ENCODE measurements around the gene SUN2. TPM values are rescaled to one million over a fixed set of nuclear protein-coding genes. Genes with fewer than 3 reads are reported as not detected.

The SUN2 gene
- total and polyA plus RNA-seq, 2 of the 4 experiments (the other 2 are of a cell fraction), result 27.8 to 50.0 TPM

GRCh38 chr22:38733724-38734381 lies 21.9 kb downstream of the SUN2 start (continued):
- no peak for TF ChIP-seq RFX5 (IDR thresholded peaks at IDR 0.05; ENCODE audit: low read depth, low read length)

GRCh38 chr22:38733329-38733723 lies 22.5 kb downstream of the SUN2 start:
- Histone ChIP-seq H2BK20ac (ENCODE audit: low read depth, low read length) (no peak overlapping the region), H4K20me1 (ENCODE audit: insufficient read depth, low read length) (peaks cover 18% of the 10 kb centered on the region), H4K91ac (ENCODE audit: insufficient read depth, low read depth, low read length) (no peak overlapping the region), H3K9me1 (ENCODE audit: insufficient read depth, low read length) (no peaks in the 10 kb centered on the region), H3K9ac (ENCODE audit: low read depth, low read length) (no peak overlapping the region), H4K5ac (ENCODE audit: low read depth, low read length) (no peak overlapping the region), H3K18ac (ENCODE audit: low read depth, low read length) (no peak overlapping the region), H3K79me1 (ENCODE audit: low read depth in 1 of 2, low read length in 2 of 2) (peaks cover 0 to 18% of the 10 kb centered on the region in 2 experiments; a peak in 2 of 4 replicates), H2AFZ (replicated peaks; ENCODE audit: low read length, poor library complexity) (no peak overlapping the region), H3K27ac (ENCODE audit: insufficient read depth, low read length) (no peak overlapping the region), H2AK9ac (replicated peaks; ENCODE audit: low read depth, low read length, poor library complexity) (peak overlapping the region; percentile 52), H3K4me1 (ENCODE audit: control insufficient read depth, insufficient read depth, low read length) (peaks cover 5% of the 10 kb centered on the region), H3K36me3 (ENCODE audit: control insufficient read depth, insufficient read depth, low read length) (peaks cover 77% of the 10 kb centered on the region), H4K8ac (ENCODE audit: low read depth in 2 of 2, low read length in 2 of 2) (no peak overlapping the region), H3K23ac (ENCODE audit: low read depth, low read length) (no peak overlapping the region), H3K56ac (ENCODE audit: extremely low read depth, insufficient read depth, low read length) (no peak overlapping the region), H3K14ac (replicated peaks; ENCODE audit: low read depth, low read length) (no peak overlapping the region), H3K4ac (ENCODE audit: low read depth, low read length) (no peak overlapping the region), H3K9me3 (ENCODE audit: control insufficient read depth, insufficient read depth, low read length) (no peaks in the 10 kb centered on the region), H2AK5ac (ENCODE audit: low read depth, low read length) (no peak overlapping the region), H3K4me3 (ENCODE audit: insufficient read depth, low read depth, low read length) (no peak overlapping the region), H2BK120ac (ENCODE audit: low read depth, low read length) (no peak overlapping the region), H3K27me3 (ENCODE audit: control insufficient read depth, insufficient read depth, low read length) (no peaks in the 10 kb centered on the region), H3K4me2 (ENCODE audit: low read depth, low read length) (no peak overlapping the region), H2BK15ac (ENCODE audit: low read depth, low read length) (no peak overlapping the region), H2BK5ac (ENCODE audit: low read depth, low read length, poor library complexity, severe bottlenecking) (no peak overlapping the region)
- dilution Hi-C loops (cut with HindIII; ENCODE audit: low sequenced_read_pairs, unreplicated experiment) (no loop called here), in situ Hi-C loops (cut with MboI; ENCODE audit: low sequenced_read_pairs) (no loop called here), intact Hi-C loops (cut with micrococcal nuclease) (loop anchor here (1.0 kb wide), 1 partner anchor 33 kb away; no protein-coding TSS in a partner anchor)
- ATAC-seq (ENCODE audit: low read depth), result peak; percentile 53
- ChIA-PET CTCF (interaction anchor here (2.4 kb wide), 1 partner anchor 9 kb away, joined by 11 read pairs; no protein-coding TSS in a partner anchor), POLR2A (ENCODE audit: unreplicated experiment) (no interaction called here)
- no CpG with 5 or more reads among the region's 4 CpGs for WGBS, 2 experiments (ENCODE audit: extremely low coverage in 2 of 2, insufficient read length in 1 of 2)
- BruUV-seq (replicated peaks), result no TSS peak
- no peak for DNase-seq
- TF ChIP-seq CTCF (conservative IDR thresholded peaks at IDR 0.05; ENCODE audit: low read depth, low read length) (peak; percentile 54), FOS (IDR thresholded peaks at IDR 0.05; ENCODE audit: low read depth, low read length) (no peak), CEBPB (IDR thresholded peaks at IDR 0.05; ENCODE audit: low read depth, low read length) (no peak), RAD21 (IDR thresholded peaks at IDR 0.05; ENCODE audit: low read length) (peak; percentile 34; the same call in 1 of the 2 replicates)
